Spleen (tissue), 11 donors: ENCODE measurements around the gene DHRS7. TPM values are rescaled to one million over a fixed set of nuclear protein-coding genes. Genes with fewer than 3 reads are reported as not detected.

Experiments used
- DNase-seq: peaks from one replicate; pipeline ENCODE4 v3.0.0-alpha.2; 2020
- H3K27ac ChIP-seq, 8 donors: fragments of 200-600 bp; sonication (generic) in 7 of 8; 1 replicate in 4 of 8; 2 replicates in 4 of 8; pipeline versions ENCODE4 v1.5.0 to v1.8.0; 2016 to 2021; ENCODE audit warnings: inconsistent platforms in 4 of 8, mild to moderate bottlenecking in 4 of 8, moderate library complexity in 1 of 8
- H3K27me3 ChIP-seq, 7 donors: fragments of 200-600 bp; sonication (generic) in 6 of 7; replicated peaks in 1 of 7; 1 replicate in 4 of 7; 2 replicates in 3 of 7; pipeline versions ENCODE4 v1.5.0 to v1.8.0; 2016 to 2021; ENCODE audit warnings: inconsistent platforms in 3 of 7, mild to moderate bottlenecking in 1 of 7
- H3K36me3 ChIP-seq, 6 donors: fragments of 200-600 bp; sonication (generic) in 5 of 6; 1 replicate in 4 of 6; 2 replicates in 2 of 6; pipeline versions ENCODE4 v1.5.0 to v1.8.0; 2016 to 2021; ENCODE audit warnings: inconsistent platforms in 2 of 6
- H3K4me1 ChIP-seq, 6 donors: fragments of 200-600 bp; sonication (generic) in 5 of 6; 1 replicate in 3 of 6; 2 replicates in 3 of 6; pipeline versions ENCODE4 v1.5.0 to v1.8.0; 2016 to 2021; ENCODE audit warnings: inconsistent platforms in 3 of 6
- H3K4me3 ChIP-seq, 8 donors: fragments of 200-600 bp; sonication (generic) in 7 of 8; 1 replicate in 4 of 8; 2 replicates in 4 of 8; pipeline versions ENCODE4 v1.5.0 to v1.8.0; 2016 to 2021; ENCODE audit warnings: inconsistent platforms in 4 of 8, mild to moderate bottlenecking in 4 of 8, moderate library complexity in 2 of 8
- H3K9me3 ChIP-seq, 8 donors: fragments of 200-600 bp; sonication (generic) in 7 of 8; 1 replicate in 4 of 8; 2 replicates in 4 of 8; pipeline versions ENCODE4 v1.5.0 to v1.8.0; 2016 to 2021; ENCODE audit warnings: inconsistent platforms in 4 of 8
- POLR2A ChIP-seq, 3 donors: fragments of 450-650 bp; IDR thresholded peaks; one replicate each; pipeline ENCODE4 v1.5.1; 2017; ENCODE audit warnings: antibody characterized with exemption in 3 of 3, mild to moderate bottlenecking in 1 of 3
- POLR2AphosphoS5 ChIP-seq, 3 donors: sonication (generic); formaldehyde crosslinking; IDR thresholded peaks; one replicate each; pipeline ENCODE4 v1.5.1; 2017; ENCODE audit warnings: antibody characterized with exemption in 3 of 3
- WGBS, 5 donors: extraction: QIAGEN DNeasy Blood & Tissue Kit in 3 of 5; methylation state at CpG; one replicate each; pipeline versions ENCODE4 v1.1.5 to v1.1.7; 2013 to 2018; 5-methylcytosine and 5-hydroxymethylcytosine counted together
- intact Hi-C: fragments of 100-400 bp; cut with DNase I; formaldehyde crosslinking; loops from one replicate; pipeline ENCODE4 v1.15.0; 2023; ENCODE audit warnings: low total_unique reads
- polyA plus RNA-seq, 3 donors: library from polyadenylated mRNA; stranded (reverse); fragments of 200-250 nt; gene quantifications; one replicate each; pipeline ENCODE4 v1.2.1, GENCODE V29; 2013
- total RNA-seq, 7 donors: library from RNA; depleted of rRNA in 3 of 7; stranded (reverse); fragments of >200 nt in 3 of 7; fragmentation: NEBNext Ultra II Directional in 4 of 7; extraction: Animal tissue kit (Norgen Biotek cat#: 25700) in 4 of 7; gene quantifications; one replicate each; pipeline versions ENCODE4 v1.1.0 to v1.2.1, GENCODE V29; 2016 to 2021
- TF ChIP-seq, protein P1 (sequence below), 11 experiments: fragments of 200-600 bp in 7 of 11; fragments of 450-650 bp in 4 of 11; sonication (generic) in 4 of 11; IDR thresholded peaks in 8 of 11; conservative IDR thresholded peaks in 3 of 11; 1 replicate in 7 of 11; 2 replicates in 4 of 11; pipeline versions ENCODE4 v1.4.0 to v1.8.0; 2016 to 2021; ENCODE audit warnings: antibody characterized with exemption in 11 of 11, inconsistent platforms in 4 of 11, mild to moderate bottlenecking in 1 of 11
- donor health status: healthy with polysubstance abuse.
- donor health status: DM: no; HTN: no; CAD: no; lungs with moderate emphysema.
- donor health status: DM: no; HTN: no; CAD: no.
- donor health status: Bipolar disorder and iron deficiency.
- donor health status: healthy.
- donor health status: DM: no; HTN: no; CAD: no.
- donor health status: DM: yes; HTN: yes; CAD: no.

DHRS7 gene
- total and polyA plus RNA-seq, 10 donors, result 30.0 to 93.1 (median 50.6) TPM

GRCh38 chr14:60195179-60195810, 30.1 kb upstream of the DHRS7 start:
- no peak for TF ChIP-seq POLR2A (IDR thresholded peaks at IDR 0.05)
- H3K9me3 ChIP-seq, result peaks cover 0 to 20% (median 14%) of the 10 kb centered on the region in 8 donors
- intact Hi-C loops, result no loop called here
- DNase-seq, result no peak
- H3K4me1 ChIP-seq, result no peaks in the 10 kb centered on the region
- WGBS, 5 donors, result 85 to 94% (median 89%) methylated on average over 5 of the region's 5 CpGs
- H3K27me3 ChIP-seq, result no peaks in the 10 kb centered on the region
- no peak overlapping the region for H3K4me3 ChIP-seq
- no peak overlapping the region for H3K27ac ChIP-seq
- H3K36me3 ChIP-seq, result no peaks in the 10 kb centered on the region

GRCh38 chr14:60189923-60190840, 25.0 kb upstream of the DHRS7 start:
- H3K27me3 ChIP-seq, result no peaks in the 10 kb centered on the region
- H3K27ac ChIP-seq, result no peak overlapping the region
- no peak for DNase-seq
- intact Hi-C loops, result loop anchor here (5.0 kb wide), 1 partner anchor 128 kb away; no protein-coding TSS in a partner anchor
- no peaks in the 10 kb centered on the region for H3K9me3 ChIP-seq
- H3K36me3 ChIP-seq, result no peaks in the 10 kb centered on the region
- H3K4me1 ChIP-seq, result no peaks in the 10 kb centered on the region
- no peak overlapping the region for H3K4me3 ChIP-seq
- WGBS, 5 donors, result 90 to 95% (median 92%) methylated on average over 4 of the region's 4 CpGs
- TF ChIP-seq, protein P1, sequence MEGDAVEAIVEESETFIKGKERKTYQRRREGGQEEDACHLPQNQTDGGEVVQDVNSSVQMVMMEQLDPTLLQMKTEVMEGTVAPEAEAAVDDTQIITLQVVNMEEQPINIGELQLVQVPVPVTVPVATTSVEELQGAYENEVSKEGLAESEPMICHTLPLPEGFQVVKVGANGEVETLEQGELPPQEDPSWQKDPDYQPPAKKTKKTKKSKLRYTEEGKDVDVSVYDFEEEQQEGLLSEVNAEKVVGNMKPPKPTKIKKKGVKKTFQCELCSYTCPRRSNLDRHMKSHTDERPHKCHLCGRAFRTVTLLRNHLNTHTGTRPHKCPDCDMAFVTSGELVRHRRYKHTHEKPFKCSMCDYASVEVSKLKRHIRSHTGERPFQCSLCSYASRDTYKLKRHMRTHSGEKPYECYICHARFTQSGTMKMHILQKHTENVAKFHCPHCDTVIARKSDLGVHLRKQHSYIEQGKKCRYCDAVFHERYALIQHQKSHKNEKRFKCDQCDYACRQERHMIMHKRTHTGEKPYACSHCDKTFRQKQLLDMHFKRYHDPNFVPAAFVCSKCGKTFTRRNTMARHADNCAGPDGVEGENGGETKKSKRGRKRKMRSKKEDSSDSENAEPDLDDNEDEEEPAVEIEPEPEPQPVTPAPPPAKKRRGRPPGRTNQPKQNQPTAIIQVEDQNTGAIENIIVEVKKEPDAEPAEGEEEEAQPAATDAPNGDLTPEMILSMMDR (IDR thresholded peaks at IDR 0.05 in 8 of 11, conservative IDR thresholded peaks at IDR 0.05 in 3 of 11), result no peak
- TF ChIP-seq POLR2AphosphoS5 (IDR thresholded peaks at IDR 0.05), result no peak
- no peak for TF ChIP-seq POLR2A (IDR thresholded peaks at IDR 0.05)

DNA sequence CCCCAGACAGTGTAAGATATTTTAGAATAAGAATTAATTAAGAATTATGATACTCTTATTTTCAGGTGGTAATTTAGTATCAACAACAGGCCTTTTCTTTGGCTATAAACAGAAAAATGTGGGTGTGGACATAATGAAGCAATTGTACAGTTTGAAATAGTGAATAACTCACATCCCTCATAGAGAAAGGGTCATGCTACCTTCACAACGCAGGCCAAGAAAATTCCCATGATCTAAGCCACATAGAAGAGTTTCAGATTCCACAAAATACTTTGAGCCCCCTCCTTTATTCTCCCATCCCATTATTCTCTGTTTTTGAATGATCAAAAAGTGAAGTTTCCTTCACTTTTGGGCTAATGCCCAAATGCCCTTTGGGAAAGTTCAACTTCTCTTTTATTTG, 23.5 kb upstream of the DHRS7 start:
- 86 to 97% (median 92%) methylated on average over 1 of the region's 1 CpG for WGBS, 5 donors

DNA sequence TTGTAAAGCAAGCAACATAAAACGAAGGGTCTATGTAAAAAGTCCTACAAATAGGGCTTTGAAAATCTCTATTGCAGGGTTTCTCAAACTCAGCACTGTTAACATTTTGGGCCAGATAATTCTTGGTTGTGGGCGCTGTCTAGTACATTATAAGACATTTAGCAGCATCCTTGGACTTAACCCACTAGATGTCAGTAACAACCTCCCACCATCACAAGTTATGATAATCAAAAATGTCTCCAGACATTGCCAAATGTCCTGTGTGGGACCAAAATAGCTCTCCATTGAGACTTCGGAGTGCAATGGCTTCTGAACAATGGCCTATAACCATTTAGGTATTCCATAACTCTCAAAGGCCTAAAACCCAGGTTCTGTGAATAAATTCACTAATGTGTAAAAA, 22.9 kb upstream of the DHRS7 start:
- WGBS, 5 donors, result 52 to 64% (median 57%) methylated on average over 3 of the region's 3 CpGs
- TF ChIP-seq, protein P1 (IDR thresholded peaks at IDR 0.05 in 8 of 11, conservative IDR thresholded peaks at IDR 0.05 in 3 of 11), result no peak
- TF ChIP-seq POLR2AphosphoS5 (IDR thresholded peaks at IDR 0.05) (no peak), POLR2A (IDR thresholded peaks at IDR 0.05) (no peak)
- Histone ChIP-seq H3K4me1 (peaks cover 0 to 12% (median 10%) of the 10 kb centered on the region in 6 donors), H3K27me3 (no peaks in the 10 kb centered on the region), H3K4me3 (no peak overlapping the region), H3K27ac (no peak overlapping the region), H3K9me3 (no peaks in the 10 kb centered on the region), H3K36me3 (no peaks in the 10 kb centered on the region)
- no peak for DNase-seq
- intact Hi-C loops, result loop anchor here (5.0 kb wide), 1 partner anchor 126 kb away; no protein-coding TSS in a partner anchor

More for the DNA sequence above, 23.5 kb upstream of the DHRS7 start:
- Histone ChIP-seq H3K27ac (no peak overlapping the region), H3K4me1 (peaks cover 0 to 7% (median 4%) of the 10 kb centered on the region in 6 donors), H3K4me3 (no peak overlapping the region), H3K36me3 (no peaks in the 10 kb centered on the region), H3K9me3 (no peaks in the 10 kb centered on the region), H3K27me3 (no peaks in the 10 kb centered on the region)
- no peak for DNase-seq
- intact Hi-C loops, result loop anchor here (5.0 kb wide), 1 partner anchor 126 kb away; no protein-coding TSS in a partner anchor
- TF ChIP-seq POLR2A (IDR thresholded peaks at IDR 0.05) (no peak), POLR2AphosphoS5 (IDR thresholded peaks at IDR 0.05) (no peak)
- TF ChIP-seq, protein P1 (IDR thresholded peaks at IDR 0.05 in 8 of 11, conservative IDR thresholded peaks at IDR 0.05 in 3 of 11), result no peak
